Tibial artery (tissue), 4 donors: ENCODE data around the gene RBMS3.

ENCODE experiments used
- DNase-seq, 2 donors: peaks; one replicate each; pipeline ENCODE4 v3.0.0-alpha.2; 2019
- H3K27ac ChIP-seq, 2 donors: fragments of 200-600 bp; sonication (generic) in 1 of 2; 1 replicate in 1 of 2; 2 replicates in 1 of 2; pipeline ENCODE4 v1.5.1; 2018 to 2019; ENCODE audit warnings: mild to moderate bottlenecking in 1 of 2
- H3K27me3 ChIP-seq, 2 donors: fragments of 200-600 bp; sonication (generic) in 1 of 2; one replicate each; pipeline versions ENCODE4 v1.5.1 to v1.6.0; 2016 to 2019
- H3K36me3 ChIP-seq, 3 donors: fragments of 200-600 bp; sonication (generic) in 2 of 3; one replicate each; pipeline ENCODE4 v1.5.1; 2016 to 2019; ENCODE audit warnings: mild to moderate bottlenecking in 2 of 3
- H3K4me1 ChIP-seq, 4 donors: fragments of 200-600 bp; sonication (generic) in 2 of 4; 1 replicate in 3 of 4; 2 replicates in 1 of 4; pipeline ENCODE4 v1.5.1; 2016 to 2019
- H3K4me3 ChIP-seq, 2 donors: fragments of 200-600 bp; sonication (generic) in 1 of 2; 1 replicate in 1 of 2; 2 replicates in 1 of 2; pipeline ENCODE4 v1.5.1; 2018 to 2019; ENCODE audit warnings: mild to moderate bottlenecking in 2 of 2
- H3K9me3 ChIP-seq, 3 donors: fragments of 200-600 bp; sonication (generic) in 1 of 3; one replicate each; pipeline ENCODE4 v1.5.1; 2016 to 2019
- intact Hi-C: fragments of 100-400 bp; cut with DNase I; formaldehyde crosslinking; loops from one replicate; pipeline ENCODE4 v1.15.0; 2023; ENCODE audit warnings: low total_unique reads
- TF ChIP-seq, protein P1 (sequence below), 2 experiments: fragments of 200-600 bp in 1 of 2; fragments of 450-650 bp in 1 of 2; IDR thresholded peaks; one replicate each; pipeline ENCODE4 v1.5.1; 2017 to 2019; ENCODE audit warnings: antibody characterized with exemption in 2 of 2, mild to moderate bottlenecking in 1 of 2, moderate library complexity in 1 of 2

RBMS3 gene

GRCh38 chr3:29771602-29772001 is 490.7 kb downstream of the RBMS3 start:
- no peak overlapping the region for H3K27ac ChIP-seq
- H3K36me3 ChIP-seq, result no peaks in the 10 kb centered on the region
- H3K4me1 ChIP-seq, result no peaks in the 10 kb centered on the region
- TF ChIP-seq, protein P1, sequence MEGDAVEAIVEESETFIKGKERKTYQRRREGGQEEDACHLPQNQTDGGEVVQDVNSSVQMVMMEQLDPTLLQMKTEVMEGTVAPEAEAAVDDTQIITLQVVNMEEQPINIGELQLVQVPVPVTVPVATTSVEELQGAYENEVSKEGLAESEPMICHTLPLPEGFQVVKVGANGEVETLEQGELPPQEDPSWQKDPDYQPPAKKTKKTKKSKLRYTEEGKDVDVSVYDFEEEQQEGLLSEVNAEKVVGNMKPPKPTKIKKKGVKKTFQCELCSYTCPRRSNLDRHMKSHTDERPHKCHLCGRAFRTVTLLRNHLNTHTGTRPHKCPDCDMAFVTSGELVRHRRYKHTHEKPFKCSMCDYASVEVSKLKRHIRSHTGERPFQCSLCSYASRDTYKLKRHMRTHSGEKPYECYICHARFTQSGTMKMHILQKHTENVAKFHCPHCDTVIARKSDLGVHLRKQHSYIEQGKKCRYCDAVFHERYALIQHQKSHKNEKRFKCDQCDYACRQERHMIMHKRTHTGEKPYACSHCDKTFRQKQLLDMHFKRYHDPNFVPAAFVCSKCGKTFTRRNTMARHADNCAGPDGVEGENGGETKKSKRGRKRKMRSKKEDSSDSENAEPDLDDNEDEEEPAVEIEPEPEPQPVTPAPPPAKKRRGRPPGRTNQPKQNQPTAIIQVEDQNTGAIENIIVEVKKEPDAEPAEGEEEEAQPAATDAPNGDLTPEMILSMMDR (IDR thresholded peaks at IDR 0.05), result no peak
- no peaks in the 10 kb centered on the region for H3K27me3 ChIP-seq
- no peak for DNase-seq
- no peak overlapping the region for H3K4me3 ChIP-seq
- H3K9me3 ChIP-seq, result no peaks in the 10 kb centered on the region
- intact Hi-C loops, result no loop called here

- Histone ChIP-seq H3K4me1 (no peaks in the 10 kb centered on the region), H3K4me3 (no peak overlapping the region), H3K9me3 (no peaks in the 10 kb centered on the region), H3K27me3 (no peaks in the 10 kb centered on the region), H3K27ac (no peak overlapping the region), H3K36me3 (no peaks in the 10 kb centered on the region)
- TF ChIP-seq, protein P1 (IDR thresholded peaks at IDR 0.05), result no peak
- intact Hi-C loops, result no loop called here
- no peak for DNase-seq
These were observed 491.6 kb downstream of the RBMS3 start for GRCh38 chr3:29772436-29772835.

GRCh38 chr3:29773481-29773880 is 492.6 kb downstream of the RBMS3 start:
- Histone ChIP-seq H3K27me3 (no peaks in the 10 kb centered on the region), H3K36me3 (no peaks in the 10 kb centered on the region), H3K9me3 (no peaks in the 10 kb centered on the region), H3K27ac (no peak overlapping the region), H3K4me3 (no peak overlapping the region), H3K4me1 (no peaks in the 10 kb centered on the region)
- TF ChIP-seq, protein P1 (IDR thresholded peaks at IDR 0.05), result no peak
- DNase-seq, result no peak
- intact Hi-C loops, result no loop called here

DNA sequence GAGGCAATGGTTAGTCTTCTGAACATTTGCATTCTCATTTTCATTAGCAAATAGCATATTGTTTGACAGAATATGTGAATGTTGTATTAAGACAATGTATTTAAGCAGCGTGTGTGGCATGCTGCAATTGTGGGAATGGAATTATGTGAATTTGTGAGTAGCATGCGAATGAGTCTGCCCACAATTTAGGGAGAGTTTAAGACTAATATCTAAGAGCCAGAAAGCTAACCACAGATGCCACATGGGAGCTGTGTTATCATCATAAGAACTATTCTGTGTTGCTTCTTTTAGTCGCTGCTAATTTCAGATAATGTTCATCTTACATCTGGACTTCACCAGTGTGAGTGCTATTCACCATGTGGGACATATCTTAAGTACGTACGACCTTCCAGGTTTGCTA is 494.5 kb downstream of the RBMS3 start:
- TF ChIP-seq, protein P1 (IDR thresholded peaks at IDR 0.05), result no peak
- intact Hi-C loops, result no loop called here
- Histone ChIP-seq H3K27me3 (no peaks in the 10 kb centered on the region), H3K36me3 (no peaks in the 10 kb centered on the region), H3K4me1 (no peaks in the 10 kb centered on the region), H3K4me3 (no peak overlapping the region), H3K9me3 (no peaks in the 10 kb centered on the region), H3K27ac (no peak overlapping the region)
- DNase-seq, result no peak

- H3K9me3 ChIP-seq, result no peaks in the 10 kb centered on the region
- no peak overlapping the region for H3K4me3 ChIP-seq
- intact Hi-C loops, result no loop called here
- no peak for DNase-seq
- TF ChIP-seq, protein P1 (IDR thresholded peaks at IDR 0.05), result no peak
- H3K4me1 ChIP-seq, result no peaks in the 10 kb centered on the region
- H3K36me3 ChIP-seq, result no peaks in the 10 kb centered on the region
- no peak overlapping the region for H3K27ac ChIP-seq
- no peaks in the 10 kb centered on the region for H3K27me3 ChIP-seq
These were observed 497.0 kb downstream of the RBMS3 start for GRCh38 chr3:29777869-29778268.

DNA sequence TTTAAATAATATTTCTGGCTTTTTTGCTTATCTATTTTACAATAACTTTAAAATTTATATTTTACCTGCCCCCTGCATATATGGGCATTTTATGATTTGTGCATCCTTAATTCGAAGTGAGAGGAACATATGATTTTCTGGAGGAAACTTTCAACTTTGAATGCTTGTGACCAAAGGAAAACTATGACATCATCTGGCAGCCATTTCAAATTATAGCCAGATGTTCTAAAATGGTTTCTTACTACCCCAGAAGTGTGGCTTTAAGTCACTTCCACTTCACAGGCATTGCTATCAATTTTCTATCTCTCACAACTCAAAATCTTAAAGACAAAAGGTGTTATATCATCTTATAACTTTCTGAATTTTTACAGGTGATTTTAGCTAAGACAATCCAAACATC is 508.8 kb downstream of the RBMS3 start:
- Histone ChIP-seq H3K27ac (no peak overlapping the region), H3K27me3 (no peaks in the 10 kb centered on the region), H3K36me3 (no peaks in the 10 kb centered on the region), H3K4me1 (no peaks in the 10 kb centered on the region), H3K4me3 (no peak overlapping the region), H3K9me3 (no peaks in the 10 kb centered on the region)
- no peak for DNase-seq
- intact Hi-C loops, result no loop called here
- TF ChIP-seq, protein P1 (IDR thresholded peaks at IDR 0.05), result no peak
